ENCODE results near the gene VPS37D.
"Not testable (repeated sequence)": the region's sequence is repeated elsewhere in the genome, so short reads cannot be mapped to it uniquely, and the experiment has no call there.

The VPS37D gene

DNA sequence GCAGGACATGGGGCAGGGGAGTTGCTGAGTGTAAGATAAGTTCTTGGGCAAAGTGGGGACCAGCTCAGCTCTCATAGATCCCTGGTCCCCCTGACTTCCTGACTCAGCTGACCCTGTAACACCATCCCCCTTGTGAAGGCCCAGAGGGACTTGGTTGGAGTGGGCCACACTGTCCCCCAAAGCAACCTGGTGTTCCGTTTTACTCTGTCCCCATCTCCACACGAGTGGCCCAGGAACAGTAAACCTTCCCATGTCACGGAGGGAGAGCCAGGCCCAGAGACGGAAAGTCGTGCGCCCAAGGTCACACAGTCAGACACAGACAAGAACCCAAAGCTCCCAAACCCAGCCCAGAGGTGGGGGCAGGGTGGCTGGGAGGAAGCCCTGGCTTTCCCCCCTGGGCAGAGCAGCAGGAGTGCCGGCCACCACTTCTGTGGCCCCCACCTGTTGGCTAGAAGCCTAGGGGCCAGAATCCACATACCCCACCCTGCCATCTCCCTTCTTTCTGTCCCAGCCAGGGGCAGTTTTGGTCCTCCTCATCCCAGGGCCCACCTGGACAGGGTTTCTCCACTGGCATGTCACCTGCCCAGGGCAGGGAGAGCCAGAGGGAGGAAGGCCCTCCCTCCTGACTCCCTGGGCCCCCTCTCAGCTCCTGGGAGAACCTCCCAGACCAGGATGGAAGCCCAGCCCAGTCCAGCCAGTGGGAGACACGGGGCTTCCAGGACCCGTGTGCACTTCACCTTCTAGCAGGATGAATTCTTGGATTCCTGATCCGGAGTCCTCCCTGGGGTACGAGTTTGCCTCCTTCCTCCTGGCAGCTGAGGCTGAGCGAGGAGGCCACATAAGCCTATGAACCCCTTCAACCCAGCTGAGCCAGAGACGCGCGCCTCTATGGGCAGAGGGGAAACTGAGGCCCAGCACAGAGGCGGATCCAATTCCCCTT lies 20.6 kb upstream of the VPS37D start:
- no peak for DNase-seq

DNA sequence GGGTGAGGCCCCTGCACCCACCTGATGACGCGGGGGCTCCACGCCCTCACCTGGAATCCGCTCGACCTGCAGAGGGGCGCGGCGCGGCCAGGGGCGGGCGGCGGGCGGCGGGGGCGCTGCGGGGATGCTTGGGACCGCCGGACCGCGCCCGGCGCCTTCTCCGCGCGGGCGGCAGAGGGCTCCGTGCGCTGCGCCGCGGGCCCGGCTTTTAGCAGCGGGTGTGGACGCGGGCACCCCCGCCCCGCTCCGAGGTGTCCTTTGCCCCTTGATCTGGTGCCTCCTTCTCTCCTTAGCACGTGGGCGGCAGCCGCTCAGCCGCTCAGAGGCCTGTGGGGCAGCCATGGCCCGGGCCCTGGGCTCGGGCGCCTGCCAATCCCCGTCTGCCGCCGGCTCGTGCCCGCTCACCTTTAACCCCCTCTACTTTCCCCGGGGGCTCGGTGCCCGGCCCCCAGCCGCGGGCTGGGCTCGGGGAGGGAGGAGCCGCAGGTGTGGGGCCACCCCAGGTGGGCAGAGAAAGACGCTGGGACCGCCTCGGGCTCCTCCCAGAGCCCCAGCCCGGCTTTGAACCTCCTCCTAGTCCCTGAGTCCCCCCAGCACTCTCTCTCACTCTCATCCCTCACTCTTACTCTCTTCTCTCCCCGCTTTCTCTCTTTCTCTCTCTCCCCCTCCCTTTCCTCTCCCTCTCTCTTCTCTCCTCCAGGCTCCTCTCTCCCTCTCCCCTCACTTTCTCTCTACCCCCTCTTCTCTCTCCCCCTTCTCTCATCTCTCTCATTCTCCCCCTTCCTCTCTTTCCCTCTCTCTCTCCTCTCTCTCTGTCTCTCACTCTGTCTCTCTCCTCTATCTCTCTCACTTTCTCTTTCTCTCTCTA lies 19.7 kb upstream of the VPS37D start:
- DNase-seq, result no peak

DNA sequence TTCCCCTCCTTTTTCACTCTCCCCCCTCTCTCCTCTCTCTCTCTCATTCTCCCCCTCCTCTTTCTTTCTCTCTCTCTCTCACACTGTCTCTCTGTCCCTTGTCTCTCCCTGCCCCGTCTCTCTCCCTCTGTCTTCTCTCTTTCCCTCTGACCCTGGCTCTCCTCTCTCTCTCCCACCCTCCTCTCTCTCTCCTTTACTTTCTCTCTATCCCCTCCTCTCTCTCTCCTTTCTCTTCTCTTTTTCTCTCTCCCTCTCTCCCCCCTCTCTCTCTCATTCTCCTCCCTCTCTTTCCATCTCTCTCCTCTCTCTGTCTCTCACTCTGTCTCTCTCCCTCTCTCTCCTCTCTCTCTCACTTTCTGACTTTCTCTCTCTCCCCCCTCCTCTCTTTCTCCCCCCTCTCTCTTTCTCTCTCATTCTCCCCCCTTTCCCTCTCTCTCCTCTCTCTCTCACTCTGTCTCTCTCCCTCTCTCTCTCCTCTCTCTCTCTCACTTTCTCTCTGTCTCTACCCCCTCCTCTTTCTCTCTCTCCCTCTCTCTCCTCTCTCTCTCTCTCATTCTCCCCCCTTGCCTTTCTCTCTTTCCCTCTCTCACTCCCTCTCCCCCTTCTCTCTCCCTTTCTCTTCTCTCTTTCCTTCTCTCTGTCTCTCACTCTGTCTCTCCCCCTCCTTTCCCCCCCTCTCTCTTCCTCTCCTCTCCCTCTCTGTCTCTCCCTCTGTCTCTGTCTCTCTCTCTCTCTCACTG lies 18.9 kb upstream of the VPS37D start:
- DNase-seq, result no peak

DNA sequence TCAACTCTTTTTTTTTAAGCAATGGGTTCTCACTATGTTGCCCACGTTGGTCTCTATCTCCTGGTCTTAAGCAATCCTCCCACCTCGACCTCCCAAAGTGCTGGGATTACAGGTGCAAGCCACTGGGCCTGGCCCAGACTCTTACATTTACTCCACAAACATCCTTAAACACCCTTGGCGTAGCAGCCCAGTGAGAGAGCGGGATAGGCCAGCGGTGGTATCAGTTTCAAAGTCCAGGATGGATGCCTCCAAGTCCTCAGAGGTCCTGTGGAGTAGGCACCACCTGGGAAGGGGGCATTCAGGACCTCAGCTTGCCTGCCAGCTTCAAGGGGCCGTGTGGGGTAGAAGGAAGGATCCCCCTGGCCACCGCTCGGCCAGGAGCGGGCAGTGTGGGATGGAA lies 18.1 kb upstream of the VPS37D start:
- DNase-seq, result no peak

DNA sequence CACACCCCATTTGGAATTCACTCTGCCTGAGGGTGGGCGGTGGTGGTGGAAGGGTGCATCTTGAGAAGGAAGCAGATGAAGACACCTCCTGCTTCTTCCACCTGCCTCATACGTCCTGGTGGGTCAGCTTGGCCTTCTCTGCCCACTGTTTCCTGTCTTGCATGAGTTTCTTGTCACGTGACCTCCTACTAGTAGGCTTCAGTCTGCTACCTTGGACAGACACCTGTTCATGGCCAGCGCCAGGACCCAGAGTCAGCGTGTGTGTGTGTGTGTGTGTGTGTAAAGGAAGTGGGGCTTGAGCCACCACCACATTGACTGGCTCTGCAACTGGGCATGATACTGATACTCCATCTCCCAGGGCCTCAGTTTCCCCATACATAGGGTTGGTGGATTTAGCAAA lies 17.1 kb upstream of the VPS37D start:
- DNase-seq, result no peak

DNA sequence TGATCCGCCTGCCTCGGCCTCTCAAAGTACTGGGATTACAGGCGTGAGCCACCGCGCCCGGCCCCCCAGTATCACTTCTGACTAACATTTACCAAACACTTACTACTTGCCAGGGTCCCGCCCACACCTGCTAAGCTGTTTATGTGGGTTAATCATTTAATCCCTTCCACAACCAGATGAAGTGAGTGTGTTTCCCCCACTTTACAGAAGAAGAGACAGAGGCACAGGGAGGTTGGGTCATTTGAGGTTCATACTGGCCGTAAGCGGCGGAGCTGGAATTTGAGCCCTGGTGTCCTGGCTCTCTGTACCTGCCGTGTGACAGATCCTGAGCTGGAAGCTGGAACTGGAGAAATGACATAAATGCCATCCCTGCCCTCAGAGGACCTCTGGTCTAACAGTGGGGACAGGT lies 15.1 kb upstream of the VPS37D start:
- DNase-seq, result no peak

DNA sequence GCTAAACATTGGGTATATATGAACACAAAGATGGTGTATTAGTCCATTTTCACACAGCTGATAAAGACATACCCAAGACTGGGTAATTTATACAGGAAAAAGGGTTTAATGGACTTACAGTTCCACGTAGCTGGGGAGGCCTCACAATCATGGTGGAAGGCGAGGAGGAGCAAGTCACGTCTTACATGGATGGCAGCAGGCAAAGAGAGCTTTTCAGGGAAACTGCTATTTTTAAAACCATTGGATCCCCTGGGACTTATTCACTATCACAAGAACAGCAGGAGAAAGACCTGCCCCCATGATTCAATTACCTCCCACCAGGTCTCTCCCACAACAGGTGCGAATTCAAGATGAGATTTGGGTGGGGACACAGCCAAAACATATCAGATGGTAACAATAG lies 12.3 kb upstream of the VPS37D start:
- not testable (repeated sequence) for DNase-seq

DNA sequence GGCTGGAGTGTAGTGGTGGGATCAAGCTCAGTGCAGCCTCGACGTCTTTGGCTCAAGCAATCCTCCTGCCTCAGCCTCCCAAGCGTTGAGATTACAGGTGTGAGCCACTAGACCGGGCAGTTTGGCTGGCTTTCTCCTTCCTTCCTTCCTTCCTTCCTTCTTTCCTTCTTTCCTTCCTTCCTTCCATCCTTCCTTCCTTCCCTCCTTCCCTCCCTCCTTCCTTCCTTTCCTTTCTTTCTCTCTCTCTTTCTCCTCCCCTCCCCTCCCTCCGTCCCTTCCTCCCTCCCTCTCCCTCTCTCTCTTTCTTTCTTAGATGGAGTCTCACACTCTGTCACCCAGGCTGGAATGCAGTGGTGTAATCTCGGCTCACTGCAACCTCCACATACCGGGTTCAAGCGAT lies 7.6 kb upstream of the VPS37D start:
- DNase-seq, result no peak

DNA sequence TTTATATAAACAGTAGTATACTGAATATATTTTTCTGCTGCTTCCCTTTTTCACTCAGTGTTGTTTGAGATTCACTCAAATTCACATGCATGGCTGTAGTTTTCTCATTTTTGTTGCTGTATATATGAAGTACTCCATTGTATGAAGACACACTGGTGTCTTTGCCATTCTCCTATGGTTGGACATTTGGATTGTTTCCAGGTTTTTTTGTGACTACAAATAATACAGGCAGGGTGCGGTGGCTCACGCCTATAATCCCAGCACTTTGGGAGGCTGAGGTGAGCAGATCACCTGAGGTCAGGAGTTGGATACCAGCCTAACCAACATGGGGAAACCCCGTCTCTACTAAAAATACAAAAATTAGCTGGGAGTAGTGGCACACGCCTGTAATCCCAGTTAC lies 7.0 kb upstream of the VPS37D start:
- DNase-seq, result not testable (repeated sequence)

DNA sequence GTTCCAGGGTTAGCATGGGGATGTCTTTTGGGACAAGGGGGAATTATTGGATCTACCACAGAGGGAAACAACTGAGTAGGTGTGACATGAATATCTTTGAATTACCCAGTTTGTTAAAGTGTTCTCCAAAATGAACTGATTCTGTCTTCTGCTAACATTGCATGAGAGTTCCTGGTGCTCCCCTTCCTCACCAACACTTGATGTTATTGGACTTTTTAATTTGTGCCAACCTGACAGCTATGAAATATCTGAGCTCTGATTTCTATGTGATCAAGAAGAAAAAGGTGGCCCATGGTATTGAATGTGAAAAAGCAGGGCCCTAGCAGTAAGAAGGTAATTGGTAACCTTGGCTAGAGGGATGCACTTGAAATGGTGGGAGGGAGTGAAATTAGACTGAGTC lies 4.6 kb upstream of the VPS37D start:
- no peak for DNase-seq

DNA sequence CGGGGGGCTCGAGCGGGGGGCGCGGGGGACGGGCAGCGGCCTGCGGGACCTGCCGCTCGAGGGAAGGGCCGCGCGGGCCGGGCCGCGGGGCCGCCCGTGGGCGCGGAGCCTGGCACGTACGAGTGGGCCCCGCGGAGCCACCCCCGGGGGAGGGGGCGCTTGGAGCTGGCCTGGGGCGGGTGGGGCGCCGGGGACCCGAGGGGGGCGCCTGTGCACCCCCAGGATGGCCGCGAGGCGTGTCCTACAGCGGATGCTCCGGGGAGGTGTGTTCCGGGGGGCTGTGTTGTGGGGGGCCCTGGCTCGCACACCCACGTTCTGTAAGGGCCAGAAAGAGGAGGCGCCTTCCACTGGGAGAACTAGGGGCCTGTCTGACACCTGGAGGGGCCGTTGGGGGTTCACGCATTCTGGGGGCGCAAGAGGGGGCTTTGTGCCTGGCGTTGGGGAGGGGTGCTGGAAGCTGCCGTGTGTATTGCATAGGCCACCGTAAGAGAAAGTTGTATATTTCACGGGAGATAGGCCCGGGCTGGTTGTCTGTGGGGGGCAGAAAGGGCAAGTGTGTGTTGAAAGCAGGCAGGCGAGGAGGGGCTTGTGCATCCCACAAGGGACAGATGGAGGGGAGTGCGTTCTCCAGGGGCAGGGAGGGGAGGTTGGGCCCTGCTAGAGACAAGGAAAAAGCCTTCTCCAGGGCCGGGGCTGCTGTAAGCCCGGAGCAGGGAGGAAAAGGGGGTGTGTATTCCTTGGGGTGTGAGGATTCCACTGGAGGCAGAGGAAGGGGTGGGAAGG lies 663 bp downstream of the VPS37D start:
- DNase-seq, result no peak

DNA sequence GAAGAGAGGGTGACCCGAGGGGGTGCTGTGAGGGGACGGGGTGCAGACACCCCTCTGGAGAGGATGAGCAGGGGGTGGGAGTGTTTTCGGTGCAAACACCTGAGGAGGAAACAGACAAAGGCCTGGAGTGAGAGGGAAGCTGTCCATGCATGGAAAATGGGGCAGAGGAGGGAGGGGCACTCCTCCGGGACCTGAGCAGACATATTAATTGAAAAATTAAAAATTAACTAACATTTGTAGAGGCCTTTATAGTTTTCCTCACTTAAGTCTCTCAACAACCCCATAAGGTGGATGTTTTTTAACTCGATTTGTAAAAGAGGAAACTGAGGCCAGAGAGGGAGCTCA lies 1.2 kb downstream of the VPS37D start:
- no peak for DNase-seq

DNA sequence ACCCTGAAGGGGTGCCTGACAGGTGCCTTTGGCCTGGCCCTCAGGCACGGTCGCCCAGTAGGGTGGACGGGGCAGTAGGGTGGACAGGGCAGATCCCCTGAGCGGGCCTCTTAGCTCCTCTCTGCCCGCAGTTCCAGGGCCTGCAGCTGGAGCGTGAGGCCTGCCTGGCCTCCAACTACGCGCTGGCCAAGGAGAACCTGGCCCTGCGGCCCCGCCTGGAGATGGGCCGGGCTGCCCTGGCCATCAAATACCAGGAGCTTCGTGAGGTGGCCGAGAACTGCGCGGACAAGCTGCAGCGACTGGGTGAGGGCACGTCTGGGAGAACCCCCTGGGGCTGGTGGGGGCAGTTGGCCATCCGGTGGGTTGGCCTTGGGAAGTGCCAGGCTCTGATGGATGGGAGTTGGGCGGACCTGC lies 1.7 kb downstream of the VPS37D start:
- no peak for DNase-seq

DNA sequence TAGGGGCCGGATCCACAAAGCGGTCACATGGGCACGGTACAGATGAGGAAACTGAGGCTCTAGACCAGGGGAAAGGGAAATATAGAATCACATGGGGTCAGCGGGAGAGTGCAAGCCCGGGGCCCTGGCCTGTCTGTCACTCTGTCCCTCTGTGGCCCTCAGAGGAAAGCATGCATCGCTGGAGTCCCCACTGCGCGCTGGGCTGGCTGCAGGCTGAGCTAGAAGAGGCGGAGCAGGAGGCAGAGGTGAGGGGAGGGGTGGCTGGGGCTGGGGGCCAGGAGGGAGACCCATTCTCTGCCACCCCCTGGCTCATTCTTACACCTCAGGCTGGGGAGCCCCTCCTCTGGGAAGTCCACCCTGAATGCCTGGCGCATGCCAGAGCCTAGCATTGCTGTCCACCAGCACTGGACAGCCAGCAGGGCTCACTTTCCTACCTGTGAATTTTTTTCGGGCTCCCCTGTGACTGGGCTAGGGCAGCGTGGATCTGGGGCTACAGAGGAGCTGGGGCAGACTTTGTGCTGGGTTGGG lies 2.3 kb downstream of the VPS37D start:
- no peak for DNase-seq

DNA sequence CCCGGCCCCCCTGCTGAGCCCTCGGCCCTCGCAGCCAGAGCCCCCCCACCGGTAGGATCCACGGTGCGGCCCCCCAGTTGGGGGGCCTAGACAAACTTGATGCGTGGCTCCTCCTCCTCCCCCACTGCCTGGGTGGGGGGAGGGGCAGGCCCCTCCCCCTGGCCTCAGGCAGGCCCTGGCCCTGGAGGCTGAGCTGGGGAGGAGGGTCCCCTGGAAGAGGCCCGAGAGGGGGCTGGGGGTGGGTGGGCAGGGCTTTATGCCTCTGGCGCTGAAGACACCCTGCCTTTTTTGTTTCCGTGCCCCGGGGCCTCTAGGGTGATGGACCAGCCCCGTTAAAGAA lies 3.7 kb downstream of the VPS37D start:
- DNase-seq, result no peak

DNA sequence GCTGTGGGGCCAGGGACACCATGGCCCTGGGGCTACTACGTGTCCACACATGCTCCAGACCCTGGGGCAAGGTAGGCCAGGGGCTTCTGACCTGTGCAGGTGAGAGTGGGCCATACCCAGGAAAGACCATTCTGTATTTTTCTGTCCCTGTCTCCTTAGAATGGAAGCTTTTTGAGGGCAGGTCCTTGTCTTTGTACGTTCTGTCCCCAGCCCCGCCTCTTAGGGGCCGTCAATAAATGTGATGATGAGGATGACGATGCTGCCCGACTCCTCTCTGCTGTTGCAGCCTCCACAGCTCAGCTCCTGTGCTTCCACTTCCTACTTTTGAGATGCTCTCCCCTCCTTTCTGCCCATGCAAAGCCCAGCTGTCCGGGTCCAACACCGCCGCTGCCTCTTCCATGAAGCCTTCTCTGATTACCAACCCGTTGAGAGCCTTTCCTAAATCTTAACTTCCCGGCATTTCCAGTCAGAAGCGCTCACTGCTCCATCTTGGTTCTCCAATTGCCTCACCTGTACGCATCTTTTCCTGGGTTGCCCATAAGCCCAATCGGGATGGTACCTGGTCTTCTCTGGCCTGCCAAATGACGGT lies 4.3 kb downstream of the VPS37D start:
- DNase-seq, result no peak

DNA sequence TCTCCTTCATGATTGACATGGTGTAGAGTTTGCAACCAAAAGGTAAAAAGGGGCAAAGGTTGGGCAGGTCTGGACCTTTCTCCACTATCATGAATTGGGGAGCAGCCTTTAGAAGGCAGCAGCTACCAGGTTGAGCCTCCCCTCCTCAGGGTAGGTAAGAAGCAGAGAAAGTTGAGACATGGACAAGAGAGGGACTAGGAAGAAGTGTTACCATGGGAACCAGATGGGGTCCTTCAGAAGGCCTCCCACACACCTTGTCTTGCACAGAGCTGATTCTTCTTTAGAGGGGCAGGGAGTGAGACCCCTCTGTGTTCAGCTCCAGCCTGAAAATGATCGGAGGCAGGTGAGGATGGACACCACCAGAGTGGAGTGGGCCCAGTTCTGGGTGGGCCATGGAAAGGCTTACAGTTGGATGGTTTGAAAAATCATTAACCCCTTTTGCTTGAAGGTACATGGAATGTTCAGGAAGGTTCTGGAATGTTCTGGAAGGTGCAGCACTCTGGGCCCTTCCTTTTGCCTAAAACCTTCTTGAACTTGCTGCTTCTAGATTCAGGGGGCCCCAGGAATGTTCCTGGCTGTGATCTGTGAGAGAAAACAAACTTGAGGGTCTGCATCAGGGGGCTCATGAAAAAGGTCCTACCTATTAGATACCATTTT lies 7.0 kb downstream of the VPS37D start:
- no peak for DNase-seq

DNA sequence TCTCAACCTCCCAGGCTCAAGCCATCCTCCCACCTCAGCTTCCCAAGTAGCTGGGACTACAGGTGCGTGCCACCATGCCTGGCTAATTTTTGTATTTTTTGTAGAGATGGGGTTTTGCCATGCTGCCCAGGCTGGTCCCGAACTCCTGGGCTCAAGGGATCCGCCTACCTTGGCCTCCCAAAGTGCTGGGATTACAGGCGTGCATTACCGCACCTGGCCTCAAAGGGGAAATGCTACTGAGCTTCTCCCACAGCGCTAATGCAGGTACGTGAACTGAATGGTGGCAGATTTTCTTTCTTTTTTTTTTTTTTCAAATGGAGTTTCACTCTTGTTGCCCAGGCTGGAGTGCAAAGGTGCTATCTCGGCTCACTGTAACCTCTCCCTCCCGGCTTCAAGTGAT lies 8.4 kb downstream of the VPS37D start:
- not testable (repeated sequence) for DNase-seq

DNA sequence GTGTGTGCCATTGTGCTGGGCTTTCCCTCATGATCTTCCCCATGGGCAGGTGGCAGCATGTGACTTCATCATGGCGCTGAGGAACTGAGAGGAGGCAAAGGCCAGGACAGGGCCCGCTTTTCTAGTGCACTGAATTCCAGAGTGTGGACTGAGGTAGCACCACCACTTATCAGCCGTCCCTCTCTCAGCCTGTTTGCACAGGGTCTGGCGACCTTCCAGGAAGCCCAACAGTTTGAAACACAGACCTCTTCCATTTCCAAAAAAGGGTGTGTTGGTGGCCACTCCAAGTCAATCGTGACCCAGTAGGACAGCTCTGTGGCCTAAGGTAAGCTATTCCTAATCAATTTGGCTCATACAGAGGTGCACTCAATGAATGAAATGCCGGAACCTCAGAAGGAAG lies 11.2 kb downstream of the VPS37D start:
- DNase-seq, result no peak

DNA sequence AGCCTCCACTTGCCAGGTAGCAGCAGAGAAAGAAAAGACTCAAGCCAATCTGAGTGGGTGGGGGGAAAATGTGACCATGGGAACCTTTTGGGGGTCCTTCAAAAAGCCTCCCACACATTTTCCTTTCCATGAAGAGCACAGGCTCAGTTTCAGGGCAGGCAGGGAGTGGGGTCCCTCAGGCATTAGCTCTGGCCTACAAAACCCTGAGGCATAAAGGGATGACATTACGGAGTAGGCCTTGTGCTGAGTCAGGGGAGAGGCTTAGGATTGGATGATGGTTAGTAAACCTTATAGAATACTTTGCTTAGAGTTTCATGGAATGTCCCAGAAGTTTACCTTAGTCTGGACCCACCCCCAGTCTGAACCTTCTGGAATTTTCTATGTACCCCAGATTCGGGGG lies 12.1 kb downstream of the VPS37D start:
- no peak for DNase-seq

DNA sequence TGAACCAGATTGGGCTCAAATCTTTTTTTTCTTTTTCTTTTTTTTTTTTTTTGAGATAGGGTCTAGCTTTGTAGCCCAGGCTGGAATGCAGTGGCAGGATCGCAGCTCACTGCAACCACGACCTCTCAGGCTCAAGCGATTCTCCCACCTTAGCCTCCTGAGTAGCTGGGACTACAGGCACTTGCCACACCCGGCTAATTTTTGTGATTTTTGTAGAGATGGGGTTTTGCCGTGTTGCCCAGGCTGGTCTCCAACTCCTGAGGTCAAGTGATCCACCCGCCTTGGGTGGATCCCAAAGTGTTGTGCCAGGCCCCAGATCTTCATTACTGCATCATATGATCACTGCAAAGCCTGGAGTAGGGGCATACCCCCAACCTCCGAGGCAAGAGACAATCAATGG lies 12.9 kb downstream of the VPS37D start:
- DNase-seq, result no peak

All from left hindlimb (tissue), 1 donor.